Sigmoid colon (tissue), 7 donors: Measurements from ENCODE around the gene TUBGCP6. TPM values are rescaled to one million over a fixed set of nuclear protein-coding genes. Genes with fewer than 3 reads are reported as not detected.

Experiments
- DNase-seq: peaks from one replicate; pipeline ENCODE4 v3.0.0-alpha.2; 2019
- H3K27ac ChIP-seq, 4 donors: fragments of 200-600 bp; sonication (generic); one replicate each; pipeline ENCODE4 v1.5.1; 2016 to 2019; ENCODE audit warnings: mild to moderate bottlenecking in 1 of 4
- H3K27me3 ChIP-seq, 3 donors: fragments of 200-600 bp; sonication (generic); one replicate each; pipeline ENCODE4 v1.5.1; 2019; ENCODE audit warnings: mild to moderate bottlenecking in 1 of 3
- H3K36me3 ChIP-seq, 4 donors: fragments of 200-600 bp; sonication (generic); one replicate each; pipeline ENCODE4 v1.5.1; 2016 to 2019
- H3K4me1 ChIP-seq, 4 donors: fragments of 200-600 bp; sonication (generic); one replicate each; pipeline ENCODE4 v1.5.1; 2017 to 2019
- H3K4me3 ChIP-seq, 4 donors: fragments of 200-600 bp; sonication (generic); one replicate each; pipeline ENCODE4 v1.5.1; 2017 to 2019; ENCODE audit warnings: mild to moderate bottlenecking in 2 of 4, moderate library complexity in 1 of 4
- H3K9me3 ChIP-seq, 4 donors: fragments of 200-600 bp in 3 of 4; sonication (generic) in 3 of 4; one replicate each; pipeline versions ENCODE4 v1.5.1 to v1.6.1; 2013 to 2019
- EP300 ChIP-seq, 4 donors: sonication (generic); formaldehyde crosslinking; IDR thresholded peaks; one replicate each; pipeline ENCODE4 v1.6.1; 2017; ENCODE audit warnings: antibody characterized with exemption in 4 of 4
- POLR2A ChIP-seq, 2 donors: fragments of 450-650 bp; IDR thresholded peaks; one replicate each; pipeline ENCODE4 v1.6.1; 2016; ENCODE audit warnings: antibody characterized with exemption in 2 of 2, mild to moderate bottlenecking in 2 of 2, moderate library complexity in 2 of 2
- POLR2AphosphoS5 ChIP-seq, 4 donors: sonication (generic); formaldehyde crosslinking; IDR thresholded peaks; one replicate each; pipeline ENCODE4 v1.6.1; 2017; ENCODE audit warnings: antibody characterized with exemption in 4 of 4
- WGBS, 2 donors: extraction: QIAGEN DNeasy Blood & Tissue Kit; methylation state at CpG; one replicate each; pipeline ENCODE4 v1.1.7; 2013; 5-methylcytosine and 5-hydroxymethylcytosine counted together
- intact Hi-C: fragments of 100-400 bp; cut with DNase I; formaldehyde crosslinking; loops from one replicate; pipeline ENCODE4 v1.15.1; 2023
- polyA plus RNA-seq, 3 donors: library from polyadenylated mRNA; stranded (reverse); fragments of 200-250 nt; gene quantifications; one replicate each; pipeline ENCODE4 v1.2.3, GENCODE V29; 2013
- total RNA-seq, 4 donors: library from RNA; depleted of rRNA; stranded (reverse); fragments of >200 nt; gene quantifications; one replicate each; pipeline ENCODE4 v1.1.0, GENCODE V29; 2016
- TF ChIP-seq, protein P1 (sequence below), 4 experiments: fragments of 450-650 bp in 3 of 4; fragments of 200-600 bp in 1 of 4; IDR thresholded peaks; one replicate each; pipeline ENCODE4 v1.5.1; 2016 to 2019; ENCODE audit warnings: antibody characterized with exemption in 4 of 4, mild to moderate bottlenecking in 3 of 4, moderate library complexity in 2 of 4
- donor health status: healthy with polysubstance abuse.
- donor health status: Bipolar disorder and iron deficiency.
- donor health status: healthy.

Gene TUBGCP6
- total and polyA plus RNA-seq, 7 donors = 4.6 to 67.0 (median 26.4) TPM

DNA sequence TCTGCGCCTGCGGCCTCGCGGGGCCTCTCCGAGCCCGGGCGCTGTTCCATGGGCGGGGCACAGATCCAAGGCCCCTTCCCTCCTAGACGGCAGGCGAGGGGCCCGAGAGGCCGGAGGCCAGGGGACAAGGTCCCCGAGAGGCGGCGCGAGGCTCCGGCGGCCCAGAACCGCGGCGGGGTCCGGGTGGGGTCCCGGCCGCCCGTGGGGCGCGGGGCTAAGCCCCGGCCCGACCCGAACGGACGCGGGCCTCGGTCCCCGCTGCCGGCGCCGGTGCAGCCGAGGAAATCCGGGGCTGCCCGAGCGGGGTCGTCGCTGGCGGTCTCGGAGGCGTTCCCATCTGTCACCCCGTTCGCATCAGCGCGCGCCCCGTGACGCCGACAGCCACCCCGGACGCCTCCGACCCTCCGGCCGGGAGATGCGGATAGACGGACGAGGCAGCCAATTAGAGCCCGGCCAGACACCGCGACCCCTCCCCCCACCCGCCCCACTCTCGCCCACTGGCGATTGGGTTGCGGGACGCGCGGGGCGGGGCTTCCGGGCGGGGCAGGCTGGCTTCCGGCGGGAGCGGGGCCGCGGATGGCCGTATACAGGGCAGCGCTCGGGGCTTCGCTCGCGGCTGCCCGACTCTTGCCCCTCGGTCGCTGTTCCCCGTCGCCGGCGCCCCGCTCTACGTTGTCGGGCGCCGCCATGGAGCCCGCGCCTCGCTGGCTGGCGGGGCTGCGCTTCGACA, 44.2 kb downstream of the TUBGCP6 start, which contains the start of gene SELENOO:
Gene SELENOO (plus strand): TSS at position 551 of the 730 bp plus-strand sequence. CDS start 26 bp downstream, at position 577.
- TF ChIP-seq POLR2AphosphoS5 (IDR thresholded peaks at IDR 0.05) (peak; percentile 75 to 95 (median 90)), POLR2A (IDR thresholded peaks at IDR 0.05) (peak; percentile 24 to 52), EP300 (IDR thresholded peaks at IDR 0.05) (no peak)
- TF ChIP-seq, protein P1, sequence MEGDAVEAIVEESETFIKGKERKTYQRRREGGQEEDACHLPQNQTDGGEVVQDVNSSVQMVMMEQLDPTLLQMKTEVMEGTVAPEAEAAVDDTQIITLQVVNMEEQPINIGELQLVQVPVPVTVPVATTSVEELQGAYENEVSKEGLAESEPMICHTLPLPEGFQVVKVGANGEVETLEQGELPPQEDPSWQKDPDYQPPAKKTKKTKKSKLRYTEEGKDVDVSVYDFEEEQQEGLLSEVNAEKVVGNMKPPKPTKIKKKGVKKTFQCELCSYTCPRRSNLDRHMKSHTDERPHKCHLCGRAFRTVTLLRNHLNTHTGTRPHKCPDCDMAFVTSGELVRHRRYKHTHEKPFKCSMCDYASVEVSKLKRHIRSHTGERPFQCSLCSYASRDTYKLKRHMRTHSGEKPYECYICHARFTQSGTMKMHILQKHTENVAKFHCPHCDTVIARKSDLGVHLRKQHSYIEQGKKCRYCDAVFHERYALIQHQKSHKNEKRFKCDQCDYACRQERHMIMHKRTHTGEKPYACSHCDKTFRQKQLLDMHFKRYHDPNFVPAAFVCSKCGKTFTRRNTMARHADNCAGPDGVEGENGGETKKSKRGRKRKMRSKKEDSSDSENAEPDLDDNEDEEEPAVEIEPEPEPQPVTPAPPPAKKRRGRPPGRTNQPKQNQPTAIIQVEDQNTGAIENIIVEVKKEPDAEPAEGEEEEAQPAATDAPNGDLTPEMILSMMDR (IDR thresholded peaks at IDR 0.05) = no peak
- intact Hi-C loops = loop anchor here (2.0 to 10.0 kb wide), 3 partner anchors 16 to 416 kb away; partner anchors contain the start of gene TRABD
- Histone ChIP-seq H3K27ac (peak within 1 kb of the TSS; percentile 79 to 89 (median 86)), H3K27me3 (no peaks in the 10 kb centered on the region), H3K36me3 (peaks cover 0 to 35% (median 4%) of the 10 kb centered on the region in 4 donors), H3K4me1 (peaks cover 0 to 32% (median 24%) of the 10 kb centered on the region in 4 donors), H3K9me3 (no peaks in the 10 kb centered on the region), H3K4me3 (peak within 1 kb of the TSS; percentile 42 to 89 (median 84))
- DNase-seq = peak; percentile 95
- WGBS, 2 donors = 0% methylated on average over 105 of the region's 105 CpGs

DNA sequence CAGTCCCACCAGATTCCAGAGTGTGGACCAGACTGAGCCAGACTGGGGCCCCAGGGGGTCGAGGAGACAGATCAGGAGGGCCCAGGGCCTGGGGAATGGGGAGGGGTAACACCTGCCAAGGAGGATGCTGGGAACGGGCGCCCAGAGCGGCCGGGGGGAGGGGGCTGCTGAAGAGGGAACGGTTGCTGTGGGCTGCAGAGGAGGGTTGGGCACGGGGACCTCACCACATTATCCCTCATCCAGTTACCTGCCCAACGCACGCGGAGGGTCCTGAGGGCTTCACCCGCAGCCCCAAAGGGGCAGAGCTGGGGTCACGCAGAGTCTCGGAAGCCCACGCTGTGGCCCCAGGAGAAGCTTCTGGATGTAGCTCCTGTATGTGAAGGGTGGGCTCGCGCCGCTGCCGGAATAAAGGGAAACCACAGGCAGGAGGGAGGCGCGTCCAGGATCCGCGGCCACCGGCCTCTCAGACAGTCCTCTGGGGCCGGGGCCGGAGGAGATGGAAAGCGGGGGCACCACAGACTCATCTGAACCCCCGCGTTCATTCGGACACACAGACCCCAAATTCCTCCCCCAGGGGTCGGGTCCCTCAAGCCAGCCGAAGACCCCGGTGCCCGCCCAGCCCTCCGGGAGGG, 44.9 kb downstream of the TUBGCP6 start:
- peaks cover 0 to 32% (median 24%) of the 10 kb centered on the region in 4 donors for H3K4me1 ChIP-seq
- H3K4me3 ChIP-seq = peak overlapping the region; percentile 42 to 89 (median 84)
- intact Hi-C loops = loop anchor here (2.0 to 10.0 kb wide), 4 partner anchors 15 to 415 kb away; partner anchors contain the start of genes TRABD and ZBED4
- no peaks in the 10 kb centered on the region for H3K9me3 ChIP-seq
- peaks cover 0 to 39% (median 6%) of the 10 kb centered on the region in 4 donors for H3K36me3 ChIP-seq
- TF ChIP-seq EP300 (IDR thresholded peaks at IDR 0.05) = no peak
- peak in 2 of 4 donors; percentile 11 to 19 for TF ChIP-seq POLR2AphosphoS5 (IDR thresholded peaks at IDR 0.05)
- DNase-seq = no peak
- H3K27ac ChIP-seq = peak overlapping the region; percentile 79 to 89 (median 86)
- WGBS, 2 donors = 14 to 27% methylated on average over 34 of the region's 34 CpGs
- H3K27me3 ChIP-seq = no peaks in the 10 kb centered on the region

DNA sequence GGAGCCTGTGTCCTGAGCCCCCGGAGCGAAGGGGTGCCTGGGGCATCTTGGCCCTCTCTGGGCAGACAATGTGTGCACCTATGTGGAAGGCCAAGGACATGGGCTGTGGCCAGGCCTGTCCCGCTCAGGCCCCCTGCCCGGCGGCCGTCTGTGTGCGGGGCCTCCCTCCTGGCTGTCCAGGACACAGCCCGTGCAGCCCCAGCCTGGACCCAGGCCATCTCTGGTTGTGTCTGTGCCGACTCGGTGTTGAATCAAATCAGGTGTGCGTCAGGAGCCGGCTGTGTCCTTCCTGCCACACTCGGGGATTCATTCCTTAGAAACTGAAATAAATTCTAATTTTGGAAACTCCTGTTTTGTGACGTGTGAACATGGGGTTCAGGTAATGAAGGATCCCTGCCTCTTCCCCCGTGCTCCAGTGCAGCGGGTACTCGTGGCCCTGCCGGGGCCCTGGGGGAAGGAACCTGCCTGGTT, 45.5 kb downstream of the TUBGCP6 start:
- intact Hi-C loops = loop anchor here (10.0 kb wide), 1 partner anchor 344 kb away; the partner anchor contains the start of gene ZBED4
- 87 to 90% methylated on average over 18 of the region's 18 CpGs for WGBS, 2 donors
- Histone ChIP-seq H3K4me3 (peak overlapping the region in 1 of 4 donors; percentile 87), H3K27ac (peak overlapping the region in 1 of 4 donors; percentile 89), H3K4me1 (peaks cover 0 to 32% (median 24%) of the 10 kb centered on the region in 4 donors), H3K9me3 (no peaks in the 10 kb centered on the region), H3K36me3 (peaks cover 0 to 46% (median 10%) of the 10 kb centered on the region in 4 donors), H3K27me3 (no peaks in the 10 kb centered on the region)
- DNase-seq = no peak
- no peak for TF ChIP-seq POLR2A (IDR thresholded peaks at IDR 0.05)
- no peak for TF ChIP-seq POLR2AphosphoS5 (IDR thresholded peaks at IDR 0.05)
- TF ChIP-seq, protein P1 (IDR thresholded peaks at IDR 0.05) = no peak
- no peak for TF ChIP-seq EP300 (IDR thresholded peaks at IDR 0.05)

DNA sequence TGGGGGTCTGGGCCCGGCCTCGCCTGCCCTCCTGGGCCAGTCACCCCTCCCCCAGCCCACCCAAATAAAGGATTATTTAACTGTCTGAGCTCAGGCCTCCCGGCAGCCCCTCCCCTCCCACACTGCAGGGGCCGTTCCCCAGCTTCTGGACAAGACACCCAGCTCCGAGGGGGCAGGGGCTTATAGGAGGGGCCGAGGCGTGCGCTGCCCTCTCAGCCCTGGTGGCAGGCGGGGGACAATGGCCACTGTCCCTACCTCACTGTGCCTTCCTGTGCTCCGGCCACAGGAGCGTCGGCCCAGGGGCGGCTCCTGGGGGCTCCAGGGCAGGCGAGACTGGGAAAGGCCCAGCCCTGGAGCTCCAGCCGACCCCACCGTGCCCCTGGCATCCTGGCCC, 46.2 kb downstream of the TUBGCP6 start:
- intact Hi-C loops = loop anchor here (10.0 kb wide), 1 partner anchor 344 kb away; the partner anchor contains the start of gene ZBED4
- DNase-seq = no peak
- Histone ChIP-seq H3K9me3 (no peaks in the 10 kb centered on the region), H3K27me3 (no peaks in the 10 kb centered on the region), H3K36me3 (peaks cover 0 to 47% (median 16%) of the 10 kb centered on the region in 4 donors), H3K27ac (no peak overlapping the region), H3K4me3 (no peak overlapping the region), H3K4me1 (peaks cover 0 to 32% (median 24%) of the 10 kb centered on the region in 4 donors)
- TF ChIP-seq POLR2AphosphoS5 (IDR thresholded peaks at IDR 0.05) (no peak), EP300 (IDR thresholded peaks at IDR 0.05) (no peak), POLR2A (IDR thresholded peaks at IDR 0.05) (no peak)
- TF ChIP-seq, protein P1 (IDR thresholded peaks at IDR 0.05) = no peak
- 89 to 92% methylated on average over 16 of the region's 16 CpGs for WGBS, 2 donors
